ENCODE measurements around the gene REC114.

Gene REC114

DNA sequence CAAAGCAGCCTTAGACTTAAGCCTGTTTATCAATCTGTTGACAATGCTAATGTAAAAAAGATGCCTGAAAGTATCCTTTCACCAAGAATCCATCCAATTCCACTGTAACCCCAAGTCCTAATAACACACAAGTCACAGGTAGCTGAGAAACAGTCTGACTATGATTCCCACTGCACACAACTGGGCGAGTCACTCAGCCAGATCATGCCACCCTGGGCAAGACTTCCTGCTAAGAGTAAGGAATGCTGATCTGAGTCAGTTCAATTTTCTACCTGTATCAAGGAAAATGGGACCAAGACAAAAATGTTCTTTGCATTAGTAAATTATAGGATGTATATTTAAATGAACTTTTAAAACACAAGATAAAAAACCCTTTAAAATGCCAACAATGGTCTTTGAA, 157.0 kb downstream of the REC114 start:
- Histone ChIP-seq H3K9me3 (no peaks in the 10 kb centered on the region), H3K36me3 (no peaks in the 10 kb centered on the region), H3K4me1 (peaks cover 21% of the 10 kb centered on the region), H3K4me3 (ENCODE audit: low read depth, low read length) (no peak overlapping the region), H3K27me3 (no peaks in the 10 kb centered on the region)
- TF ChIP-seq, protein P1, sequence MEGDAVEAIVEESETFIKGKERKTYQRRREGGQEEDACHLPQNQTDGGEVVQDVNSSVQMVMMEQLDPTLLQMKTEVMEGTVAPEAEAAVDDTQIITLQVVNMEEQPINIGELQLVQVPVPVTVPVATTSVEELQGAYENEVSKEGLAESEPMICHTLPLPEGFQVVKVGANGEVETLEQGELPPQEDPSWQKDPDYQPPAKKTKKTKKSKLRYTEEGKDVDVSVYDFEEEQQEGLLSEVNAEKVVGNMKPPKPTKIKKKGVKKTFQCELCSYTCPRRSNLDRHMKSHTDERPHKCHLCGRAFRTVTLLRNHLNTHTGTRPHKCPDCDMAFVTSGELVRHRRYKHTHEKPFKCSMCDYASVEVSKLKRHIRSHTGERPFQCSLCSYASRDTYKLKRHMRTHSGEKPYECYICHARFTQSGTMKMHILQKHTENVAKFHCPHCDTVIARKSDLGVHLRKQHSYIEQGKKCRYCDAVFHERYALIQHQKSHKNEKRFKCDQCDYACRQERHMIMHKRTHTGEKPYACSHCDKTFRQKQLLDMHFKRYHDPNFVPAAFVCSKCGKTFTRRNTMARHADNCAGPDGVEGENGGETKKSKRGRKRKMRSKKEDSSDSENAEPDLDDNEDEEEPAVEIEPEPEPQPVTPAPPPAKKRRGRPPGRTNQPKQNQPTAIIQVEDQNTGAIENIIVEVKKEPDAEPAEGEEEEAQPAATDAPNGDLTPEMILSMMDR (IDR thresholded peaks at IDR 0.05; ENCODE audit: low read depth, low read length), result no peak
- DNase-seq, result no peak

DNA sequence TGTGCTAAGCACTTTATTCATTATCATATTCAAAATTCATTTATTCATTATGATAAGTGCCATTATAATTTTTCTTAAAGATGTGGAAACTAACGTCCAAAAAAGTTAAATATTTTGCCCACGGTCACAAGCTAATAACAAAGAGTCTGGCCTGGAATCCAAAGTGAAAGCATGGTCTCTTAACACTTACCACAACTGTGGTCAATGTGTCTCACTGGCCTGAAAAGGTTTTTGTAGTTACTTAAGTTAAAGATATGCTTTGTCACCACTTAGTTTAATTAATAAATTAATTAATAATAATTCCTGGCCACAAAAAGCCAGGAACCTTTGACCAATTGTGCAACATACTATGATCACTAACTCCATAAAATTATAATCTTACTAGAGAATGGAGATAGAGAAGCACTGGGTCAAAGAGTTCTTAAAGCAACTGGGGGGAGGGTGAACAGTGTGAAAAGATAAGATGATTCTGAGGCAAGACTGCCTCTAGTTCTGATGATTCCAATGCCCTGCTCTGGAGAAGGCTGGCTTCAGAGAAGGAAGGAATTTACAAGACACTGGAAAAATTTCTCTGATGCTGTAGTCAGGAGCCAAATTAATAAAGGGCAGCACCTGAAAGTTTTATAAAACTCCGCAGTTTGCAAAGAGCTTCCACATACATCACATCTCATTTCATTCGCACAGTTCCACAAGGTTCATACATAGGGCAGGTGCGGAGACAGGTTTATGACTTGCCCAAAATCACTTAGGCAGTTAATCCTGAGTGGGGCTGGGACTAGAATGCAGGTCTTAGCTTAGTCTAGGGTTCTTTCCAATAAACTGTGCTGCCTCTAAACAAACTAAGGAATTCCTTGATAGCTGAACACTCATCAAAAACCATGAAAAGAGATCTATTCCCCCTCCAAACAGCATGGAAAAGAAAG, 157.7 kb downstream of the REC114 start:
- TF ChIP-seq, protein P1 (IDR thresholded peaks at IDR 0.05; ENCODE audit: low read depth, low read length), result no peak
- Histone ChIP-seq H3K36me3 (no peaks in the 10 kb centered on the region), H3K4me3 (ENCODE audit: low read depth, low read length) (no peak overlapping the region), H3K4me1 (peaks cover 21% of the 10 kb centered on the region), H3K9me3 (no peaks in the 10 kb centered on the region), H3K27me3 (no peaks in the 10 kb centered on the region)
- DNase-seq, result no peak

DNA sequence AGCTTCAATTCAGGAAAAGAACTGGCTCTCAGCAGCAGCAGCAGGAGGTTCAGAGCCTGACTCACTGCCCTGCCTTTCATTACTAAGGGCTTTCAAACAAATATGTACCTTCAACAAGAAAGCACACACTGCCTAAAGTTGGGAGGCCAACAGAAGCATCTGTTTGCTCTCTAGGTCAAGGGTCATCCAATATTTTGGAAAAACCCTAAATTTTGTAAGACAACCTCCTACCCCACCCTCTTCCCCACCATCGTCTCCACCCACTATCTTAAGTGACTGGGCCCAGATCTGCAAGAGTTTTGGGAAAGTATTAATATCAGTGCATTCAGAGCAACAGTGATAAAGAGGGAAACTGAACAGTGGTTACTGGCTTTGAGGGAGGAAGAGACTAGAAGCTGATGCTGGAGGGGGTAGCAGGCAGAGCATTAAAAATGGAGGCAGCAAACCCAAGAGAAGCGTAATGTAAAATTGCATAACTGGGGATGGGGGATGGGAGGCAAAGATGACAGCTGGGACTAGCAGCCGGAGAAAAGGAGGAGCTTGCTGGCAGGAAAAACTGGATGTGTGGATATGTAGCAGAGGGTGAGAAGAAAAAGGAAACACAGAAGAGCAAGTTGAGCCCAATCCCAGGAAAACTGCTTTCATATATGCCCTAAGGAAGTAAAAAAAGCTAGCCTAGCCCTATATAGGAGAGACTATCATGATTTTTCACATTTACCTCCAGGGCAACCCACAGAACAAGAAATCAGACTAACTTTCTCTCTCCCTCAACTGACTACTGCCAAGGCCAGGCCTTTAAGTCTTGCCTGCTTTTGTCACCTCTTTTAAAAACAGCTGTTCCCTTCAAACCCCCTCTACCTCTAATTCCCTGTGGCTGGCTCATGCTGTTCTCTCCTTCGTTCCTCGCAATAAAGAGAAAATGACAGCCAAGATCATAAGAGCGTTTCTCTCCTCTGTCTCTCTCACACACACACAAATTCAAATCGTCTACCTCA, 158.8 kb downstream of the REC114 start:
- peaks cover 18% of the 10 kb centered on the region for H3K4me1 ChIP-seq
- no peaks in the 10 kb centered on the region for H3K27me3 ChIP-seq
- no peak overlapping the region for H3K4me3 ChIP-seq (ENCODE audit: low read depth, low read length)
- DNase-seq, result peak; percentile 21
- H3K9me3 ChIP-seq, result no peaks in the 10 kb centered on the region
- no peaks in the 10 kb centered on the region for H3K36me3 ChIP-seq
- TF ChIP-seq, protein P1 (IDR thresholded peaks at IDR 0.05; ENCODE audit: low read depth, low read length), result no peak

- TF ChIP-seq, protein P1 (IDR thresholded peaks at IDR 0.05; ENCODE audit: low read depth, low read length), result no peak
- H3K4me3 ChIP-seq (ENCODE audit: low read depth, low read length), result no peak overlapping the region
- DNase-seq, result no peak
- no peaks in the 10 kb centered on the region for H3K27me3 ChIP-seq
- H3K36me3 ChIP-seq, result no peaks in the 10 kb centered on the region
- no peaks in the 10 kb centered on the region for H3K9me3 ChIP-seq
- H3K4me1 ChIP-seq, result peaks cover 18% of the 10 kb centered on the region
These were observed 159.5 kb downstream of the REC114 start for GRCh38 chr15:73602446-73602843.

DNA sequence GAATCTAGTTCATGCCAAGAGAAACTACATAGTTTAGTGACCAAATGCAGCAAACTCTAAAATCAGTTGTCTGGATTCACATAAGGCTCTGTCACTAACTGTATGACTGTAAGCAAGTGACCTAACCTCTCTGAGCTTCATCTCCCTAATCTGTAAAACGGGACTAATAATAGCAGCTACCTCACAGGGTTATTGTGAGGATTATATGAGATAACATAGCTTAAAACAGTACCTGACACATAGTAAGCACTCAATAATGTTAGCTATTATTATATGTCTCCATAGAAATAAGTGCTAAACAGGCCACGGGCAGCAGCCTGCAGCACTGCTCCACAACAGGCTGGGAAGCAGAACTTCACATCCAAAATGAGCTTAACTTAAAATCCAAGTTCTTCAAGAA, 160.0 kb downstream of the REC114 start:
- no peaks in the 10 kb centered on the region for H3K36me3 ChIP-seq
- H3K9me3 ChIP-seq, result no peaks in the 10 kb centered on the region
- no peak for DNase-seq
- no peaks in the 10 kb centered on the region for H3K27me3 ChIP-seq
- TF ChIP-seq, protein P1 (IDR thresholded peaks at IDR 0.05; ENCODE audit: low read depth, low read length), result no peak
- H3K4me1 ChIP-seq, result peaks cover 18% of the 10 kb centered on the region
- no peak overlapping the region for H3K4me3 ChIP-seq (ENCODE audit: low read depth, low read length)
